Endodermal cell (in vitro differentiated cells): Measurements from ENCODE around the gene PRICKLE1. TPM values are rescaled to one million over a fixed set of nuclear protein-coding genes. Genes with fewer than 3 reads are reported as not detected.

Source experiments
- DNase-seq: peaks from one replicate; pipeline ENCODE4 v3.0.0-alpha.2; 2017
- H3K27ac ChIP-seq: 2 replicates; pipeline ENCODE4 v1.5.1; 2013; ENCODE audit warnings: mild to moderate bottlenecking, low read depth, low read length, moderate library complexity
- H3K27me3 ChIP-seq: 2 replicates; pipeline ENCODE4 v1.6.1; 2013; ENCODE audit warnings: mild to moderate bottlenecking, low read length, moderate library complexity; ENCODE audit not compliant: insufficient read depth, control insufficient read depth, poor library complexity, severe bottlenecking
- H3K36me3 ChIP-seq: 2 replicates; pipeline ENCODE4 v1.7.0; 2013; ENCODE audit warnings: mild to moderate bottlenecking, low read length, moderate library complexity; ENCODE audit not compliant: control insufficient read depth, insufficient read depth
- H3K4me1 ChIP-seq: one replicate; pipeline ENCODE4 v1.7.0; 2013; ENCODE audit warnings: low read length; ENCODE audit not compliant: control insufficient read depth, insufficient read depth
- H3K4me3 ChIP-seq: 2 replicates; pipeline ENCODE4 v1.5.1; 2013; ENCODE audit warnings: mild to moderate bottlenecking, low read length, moderate library complexity
- H3K9ac ChIP-seq: 2 replicates; pipeline ENCODE4 v1.6.1; 2013; ENCODE audit warnings: mild to moderate bottlenecking, low read length, moderate library complexity; ENCODE audit not compliant: poor library complexity, severe bottlenecking; ENCODE audit errors: extremely low read depth
- H3K9me3 ChIP-seq: 2 replicates; pipeline ENCODE4 v1.6.1; 2013; ENCODE audit warnings: mild to moderate bottlenecking, low read length, moderate library complexity; ENCODE audit not compliant: control insufficient read depth
- H3K27ac Mint-ChIP-seq: 2 replicates; pipeline ENCODE4 v1.8.0; 2020; ENCODE audit warnings: mixed read lengths
- H3K27me3 Mint-ChIP-seq: 2 replicates; pipeline ENCODE4 v1.8.0; 2021; ENCODE audit warnings: mild to moderate bottlenecking, mixed read lengths; ENCODE audit not compliant: insufficient read depth
- H3K36me3 Mint-ChIP-seq: 2 replicates; pipeline ENCODE4 v1.8.0; 2020; ENCODE audit warnings: low read depth, mixed read lengths
- H3K4me1 Mint-ChIP-seq: 2 replicates; pipeline ENCODE4 v1.8.0; 2020; ENCODE audit warnings: mixed read lengths
- H3K4me3 Mint-ChIP-seq: 2 replicates; pipeline ENCODE4 v1.8.0; 2020; ENCODE audit warnings: mild to moderate bottlenecking, moderate library complexity, mixed read lengths
- H3K9me3 Mint-ChIP-seq: 2 replicates; pipeline ENCODE4 v1.8.0; 2020; ENCODE audit warnings: mild to moderate bottlenecking, mixed read lengths
- CTCF ChIP-seq: fragments of 200-600 bp; sonication (generic); conservative IDR thresholded peaks from 2 replicates; pipeline ENCODE4 v1.5.0; 2021; ENCODE audit warnings: antibody characterized with exemption, mild to moderate bottlenecking
- WGBS, 2 experiments: methylation state at CpG; one replicate each; pipeline versions ENCODE4 v1.1.5 to v1.1.7; 2013; ENCODE audit warnings: missing lambda C conversion rate in 2 of 2, mixed read lengths in 1 of 2; ENCODE audit not compliant: insufficient coverage in 1 of 2, insufficient read length in 1 of 2; 5-methylcytosine and 5-hydroxymethylcytosine counted together
- total RNA-seq, 2 donors: library from RNA; stranded (reverse); fragmentation: NEBNext Ultra II Directional in 1 of 2; extraction: Animal tissue kit (Norgen Biotek cat#: 25700) in 1 of 2; gene quantifications; 2 replicates in 1 of 2; 3 replicates in 1 of 2; pipeline ENCODE4 v1.2.1, GENCODE V29; 2021

PRICKLE1 gene
- total RNA-seq, 2 donors from 2014 or later: 8.3 to 20.6 TPM

GRCh38 chr12:42426746-42427145 is 162.8 kb downstream of the PRICKLE1 start:
- H3K4me3 Mint-ChIP-seq: no peak overlapping the region

GRCh38 chr12:42422785-42423184 is 166.8 kb downstream of the PRICKLE1 start:
- Histone ChIP-seq H3K9me3 (no peaks in the 10 kb centered on the region), H3K4me1 (peaks cover 4% of the 10 kb centered on the region), H3K36me3 (peaks cover 10% of the 10 kb centered on the region), H3K27me3 (no peaks in the 10 kb centered on the region), H3K27ac (no peak overlapping the region), H3K4me3 (no peak overlapping the region), H3K9ac (no peak overlapping the region)
- Mint-ChIP-seq H3K9me3 (no peaks in the 10 kb centered on the region), H3K27ac (no peak overlapping the region), H3K4me3 (no peak overlapping the region), H3K27me3 (no peaks in the 10 kb centered on the region), H3K4me1 (peaks cover 13% of the 10 kb centered on the region), H3K36me3 (peaks cover 25% of the 10 kb centered on the region)
- WGBS, 2 experiments: 100% methylated on average over 1 of the region's 1 CpG
- no peak for DNase-seq
- no peak for TF ChIP-seq CTCF

More at GRCh38 chr12:42426746-42427145, 162.8 kb downstream of the PRICKLE1 start:
- H3K36me3 ChIP-seq: peaks cover 25% of the 10 kb centered on the region
- peaks cover 34% of the 10 kb centered on the region for H3K36me3 Mint-ChIP-seq
- no peaks in the 10 kb centered on the region for H3K27me3 ChIP-seq
- no peak for TF ChIP-seq CTCF
- no peaks in the 10 kb centered on the region for H3K9me3 Mint-ChIP-seq
- H3K27ac ChIP-seq: no peak overlapping the region
- no peak overlapping the region for H3K9ac ChIP-seq
- H3K4me1 ChIP-seq: peaks cover 4% of the 10 kb centered on the region
- H3K4me1 Mint-ChIP-seq: peaks cover 13% of the 10 kb centered on the region
- 70 to 75% methylated on average over 2 to 6 of the region's 6 CpGs for WGBS, 2 experiments
- peak; percentile 80 for DNase-seq
- H3K27ac Mint-ChIP-seq: peak overlapping the region; percentile 56
- H3K4me3 ChIP-seq: no peak overlapping the region
- H3K9me3 ChIP-seq: no peaks in the 10 kb centered on the region
- no peaks in the 10 kb centered on the region for H3K27me3 Mint-ChIP-seq

GRCh38 chr12:42421844-42422779 is 167.4 kb downstream of the PRICKLE1 start:
- 92 to 100% methylated on average over 1 to 2 of the region's 3 CpGs for WGBS, 2 experiments
- Mint-ChIP-seq H3K27me3 (no peaks in the 10 kb centered on the region), H3K4me1 (peaks cover 10% of the 10 kb centered on the region), H3K36me3 (peaks cover 19% of the 10 kb centered on the region), H3K9me3 (no peaks in the 10 kb centered on the region), H3K27ac (no peak overlapping the region), H3K4me3 (no peak overlapping the region)
- H3K27me3 ChIP-seq: no peaks in the 10 kb centered on the region
- no peak overlapping the region for H3K9ac ChIP-seq
- no peak overlapping the region for H3K27ac ChIP-seq
- DNase-seq: no peak
- no peaks in the 10 kb centered on the region for H3K9me3 ChIP-seq
- H3K4me3 ChIP-seq: no peak overlapping the region
- peaks cover 4% of the 10 kb centered on the region for H3K4me1 ChIP-seq
- no peak for TF ChIP-seq CTCF
- H3K36me3 ChIP-seq: peaks cover 3% of the 10 kb centered on the region
